ENCODE results near the gene IGF2. TPM values are rescaled to one million over a fixed set of nuclear protein-coding genes. Genes with fewer than 3 reads are reported as not detected.

The IGF2 gene
- total and polyA plus RNA-seq, 10 of the 15 experiments (the other 5 are each of a cell fraction or from before 2014, with no cell fraction given) = 0.41 TPM; not detected in 9

- in situ Hi-C loops (cut with MboI) = no loop called here
- no peak for ATAC-seq
- Histone ChIP-seq H3K27me3 (replicated peaks in 1 of 2; ENCODE audit: control insufficient read depth in 2 of 2, insufficient read depth in 2 of 2, low read length in 1 of 2) (peaks cover 2 to 8% of the 10 kb centered on the region in 2 experiments; a peak in 3 of 4 replicates), H3K79me2 (ENCODE audit: control insufficient read depth, insufficient read depth, low read length) (no peaks in the 10 kb centered on the region), H3K27ac (ENCODE audit: control insufficient read depth, insufficient read depth) (no peak overlapping the region), H4K20me1 (ENCODE audit: control insufficient read depth, insufficient read depth) (no peaks in the 10 kb centered on the region), H3K4me3 (no peak overlapping the region), H3K9me3 (replicated peaks; ENCODE audit: control insufficient read depth, insufficient read depth, low read length) (no peaks in the 10 kb centered on the region), H3K36me3 (ENCODE audit: control insufficient read depth in 2 of 2, insufficient read depth in 2 of 2, low read length in 1 of 2) (no peaks in the 10 kb centered on the region), H3K4me1 (ENCODE audit: control insufficient read depth, insufficient read depth, low read length) (no peaks in the 10 kb centered on the region), H3K9ac (ENCODE audit: control insufficient read depth, insufficient read depth, low read length) (no peak overlapping the region), H3K4me2 (ENCODE audit: control insufficient read depth, insufficient read depth) (no peak overlapping the region), H2AFZ (ENCODE audit: control insufficient read depth, low read depth, low read length) (no peak overlapping the region)
- CTCF ChIA-PET = interaction anchor here (1.4 to 3.1 kb wide), 2 partner anchors 9 to 106 kb away, joined by 4 to 19 read pairs; no protein-coding TSS in a partner anchor
- no TSS peak for BruUV-seq (replicated peaks)
- POLR2A ChIA-PET = no interaction called here
- SMC1A ChIA-PET (ENCODE audit: uncharacterized antibody, unreplicated experiment) = interaction anchor here (0.6 to 1.3 kb wide), 3 partner anchors 8 to 9 kb away, joined by 3 to 7 read pairs (median 3); no protein-coding TSS in a partner anchor
- no peak for FAIRE-seq
- TF ChIP-seq ZNF384 (IDR thresholded peaks at IDR 0.05; ENCODE audit: borderline replicate concordance, low read depth, low read length) (no peak), BACH1 (IDR thresholded peaks at IDR 0.05; ENCODE audit: borderline replicate concordance) (no peak), KDM1A (IDR thresholded peaks at IDR 0.05; ENCODE audit: borderline replicate concordance) (no peak), CEBPB (IDR thresholded peaks at IDR 0.05; ENCODE audit: borderline replicate concordance in 1 of 2, low read depth in 2 of 2, low read length in 2 of 2) (no peak), BRCA1 (IDR thresholded peaks at IDR 0.05; ENCODE audit: low read depth, low read length) (no peak), NBN (IDR thresholded peaks at IDR 0.05) (no peak), POLR2AphosphoS5 (IDR thresholded peaks at IDR 0.05; ENCODE audit: low read length) (no peak)
- TF ChIP-seq, protein P1, sequence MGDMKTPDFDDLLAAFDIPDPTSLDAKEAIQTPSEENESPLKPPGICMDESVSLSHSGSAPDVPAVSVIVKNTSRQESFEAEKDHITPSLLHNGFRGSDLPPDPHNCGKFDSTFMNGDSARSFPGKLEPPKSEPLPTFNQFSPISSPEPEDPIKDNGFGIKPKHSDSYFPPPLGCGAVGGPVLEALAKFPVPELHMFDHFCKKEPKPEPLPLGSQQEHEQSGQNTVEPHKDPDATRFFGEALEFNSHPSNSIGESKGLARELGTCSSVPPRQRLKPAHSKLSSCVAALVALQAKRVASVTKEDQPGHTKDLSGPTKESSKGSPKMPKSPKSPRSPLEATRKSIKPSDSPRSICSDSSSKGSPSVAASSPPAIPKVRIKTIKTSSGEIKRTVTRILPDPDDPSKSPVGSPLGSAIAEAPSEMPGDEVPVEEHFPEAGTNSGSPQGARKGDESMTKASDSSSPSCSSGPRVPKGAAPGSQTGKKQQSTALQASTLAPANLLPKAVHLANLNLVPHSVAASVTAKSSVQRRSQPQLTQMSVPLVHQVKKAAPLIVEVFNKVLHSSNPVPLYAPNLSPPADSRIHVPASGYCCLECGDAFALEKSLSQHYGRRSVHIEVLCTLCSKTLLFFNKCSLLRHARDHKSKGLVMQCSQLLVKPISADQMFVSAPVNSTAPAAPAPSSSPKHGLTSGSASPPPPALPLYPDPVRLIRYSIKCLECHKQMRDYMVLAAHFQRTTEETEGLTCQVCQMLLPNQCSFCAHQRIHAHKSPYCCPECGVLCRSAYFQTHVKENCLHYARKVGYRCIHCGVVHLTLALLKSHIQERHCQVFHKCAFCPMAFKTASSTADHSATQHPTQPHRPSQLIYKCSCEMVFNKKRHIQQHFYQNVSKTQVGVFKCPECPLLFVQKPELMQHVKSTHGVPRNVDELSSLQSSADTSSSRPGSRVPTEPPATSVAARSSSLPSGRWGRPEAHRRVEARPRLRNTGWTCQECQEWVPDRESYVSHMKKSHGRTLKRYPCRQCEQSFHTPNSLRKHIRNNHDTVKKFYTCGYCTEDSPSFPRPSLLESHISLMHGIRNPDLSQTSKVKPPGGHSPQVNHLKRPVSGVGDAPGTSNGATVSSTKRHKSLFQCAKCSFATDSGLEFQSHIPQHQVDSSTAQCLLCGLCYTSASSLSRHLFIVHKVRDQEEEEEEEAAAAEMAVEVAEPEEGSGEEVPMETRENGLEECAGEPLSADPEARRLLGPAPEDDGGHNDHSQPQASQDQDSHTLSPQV (IDR thresholded peaks at IDR 0.05) = no peak
- intact Hi-C loops (cut with micrococcal nuclease; ENCODE audit: unreplicated experiment) = no loop called here
- DNase-seq (ENCODE audit: low read depth, low spot score) = no peak
- RAD21 ChIA-PET (ENCODE audit: unreplicated experiment) = interaction anchor here (1.6 kb wide), 1 partner anchor 9 kb away, joined by 4 read pairs; no protein-coding TSS in a partner anchor
- WGBS (ENCODE audit: insufficient coverage, insufficient replicate concordance, low lambda C conversion rate, missing lambda C conversion rate) = 0% methylated on average over 5 of the region's 5 CpGs
Measured at GRCh38 chr11:2142300-2142759, 3.1 kb upstream of the IGF2 start.

Measured in GM12878 (cell line).